Measurements from ENCODE around the gene FER1L5.

FER1L5 gene

DNA sequence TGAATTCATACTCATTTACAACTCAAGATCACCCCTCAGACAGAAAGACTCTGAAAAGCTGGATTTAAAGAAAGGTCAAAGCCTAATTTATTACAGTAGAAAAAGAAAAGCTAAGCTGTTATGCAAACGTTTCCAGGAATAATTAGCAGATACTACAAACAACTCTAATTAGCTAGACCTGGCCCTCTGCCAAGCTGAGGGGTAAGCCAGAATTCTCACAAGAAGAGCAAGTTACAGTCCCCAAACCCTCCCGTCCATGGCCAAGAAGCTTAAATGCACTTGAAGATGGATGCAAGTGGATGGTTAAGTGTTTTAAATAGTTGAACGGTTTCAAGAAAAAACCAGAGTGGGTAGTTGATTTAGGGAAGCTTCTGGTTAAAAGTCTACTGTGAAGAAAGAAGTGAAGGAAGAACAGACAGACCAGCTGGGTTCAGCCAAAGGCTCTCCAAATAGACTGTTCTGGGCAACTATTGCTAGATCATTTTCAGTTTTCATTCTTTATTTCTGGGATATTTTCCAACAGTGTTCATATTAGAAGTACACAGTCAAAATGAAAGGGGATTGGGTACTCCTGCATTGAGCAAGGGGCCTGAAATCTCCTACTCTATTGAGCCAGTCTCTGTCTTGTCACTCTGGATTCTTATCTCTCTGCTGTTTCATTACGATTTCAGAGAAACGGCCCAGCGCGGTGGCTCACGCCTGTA lies 92.5 kb downstream of the FER1L5 start:
- H3K27ac ChIP-seq = no peak overlapping the region
- DNase-seq (ENCODE audit: low spot score) = no peak
- POLR2A ChIA-PET (ENCODE audit: low non-redundant PET) = no interaction called here
- CTCF ChIA-PET = no interaction called here
- TF ChIP-seq, protein P1, sequence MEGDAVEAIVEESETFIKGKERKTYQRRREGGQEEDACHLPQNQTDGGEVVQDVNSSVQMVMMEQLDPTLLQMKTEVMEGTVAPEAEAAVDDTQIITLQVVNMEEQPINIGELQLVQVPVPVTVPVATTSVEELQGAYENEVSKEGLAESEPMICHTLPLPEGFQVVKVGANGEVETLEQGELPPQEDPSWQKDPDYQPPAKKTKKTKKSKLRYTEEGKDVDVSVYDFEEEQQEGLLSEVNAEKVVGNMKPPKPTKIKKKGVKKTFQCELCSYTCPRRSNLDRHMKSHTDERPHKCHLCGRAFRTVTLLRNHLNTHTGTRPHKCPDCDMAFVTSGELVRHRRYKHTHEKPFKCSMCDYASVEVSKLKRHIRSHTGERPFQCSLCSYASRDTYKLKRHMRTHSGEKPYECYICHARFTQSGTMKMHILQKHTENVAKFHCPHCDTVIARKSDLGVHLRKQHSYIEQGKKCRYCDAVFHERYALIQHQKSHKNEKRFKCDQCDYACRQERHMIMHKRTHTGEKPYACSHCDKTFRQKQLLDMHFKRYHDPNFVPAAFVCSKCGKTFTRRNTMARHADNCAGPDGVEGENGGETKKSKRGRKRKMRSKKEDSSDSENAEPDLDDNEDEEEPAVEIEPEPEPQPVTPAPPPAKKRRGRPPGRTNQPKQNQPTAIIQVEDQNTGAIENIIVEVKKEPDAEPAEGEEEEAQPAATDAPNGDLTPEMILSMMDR (conservative IDR thresholded peaks at IDR 0.05; ENCODE audit: low read depth) = no peak

DNA sequence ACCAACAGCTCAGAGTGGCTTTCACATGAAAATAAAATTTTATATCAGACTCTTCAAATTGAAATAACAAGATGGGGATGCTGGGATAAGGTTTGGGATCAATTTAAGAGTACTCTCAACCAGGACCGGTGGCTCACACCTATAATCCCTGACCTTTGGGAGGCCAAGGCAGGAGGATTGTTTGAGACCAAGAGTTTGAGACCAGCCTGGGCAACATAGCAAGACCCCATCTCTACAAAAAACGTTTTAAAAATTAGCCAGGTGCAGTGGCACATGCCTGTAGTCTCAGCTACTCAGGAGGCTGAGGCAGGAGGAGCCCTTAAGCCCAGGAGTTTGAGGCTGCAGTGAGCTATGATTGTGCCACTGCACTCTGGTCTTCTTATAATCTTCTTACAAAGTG lies 94.7 kb downstream of the FER1L5 start:
- POLR2A ChIA-PET (ENCODE audit: low non-redundant PET) = no interaction called here
- DNase-seq (ENCODE audit: low spot score) = no peak
- TF ChIP-seq, protein P1 (conservative IDR thresholded peaks at IDR 0.05; ENCODE audit: low read depth) = no peak
- CTCF ChIA-PET = interaction anchor here (0.6 kb wide), 1 partner anchor 42 kb away, joined by 3 read pairs; no protein-coding TSS in a partner anchor
- H3K27ac ChIP-seq = no peak overlapping the region

DNA sequence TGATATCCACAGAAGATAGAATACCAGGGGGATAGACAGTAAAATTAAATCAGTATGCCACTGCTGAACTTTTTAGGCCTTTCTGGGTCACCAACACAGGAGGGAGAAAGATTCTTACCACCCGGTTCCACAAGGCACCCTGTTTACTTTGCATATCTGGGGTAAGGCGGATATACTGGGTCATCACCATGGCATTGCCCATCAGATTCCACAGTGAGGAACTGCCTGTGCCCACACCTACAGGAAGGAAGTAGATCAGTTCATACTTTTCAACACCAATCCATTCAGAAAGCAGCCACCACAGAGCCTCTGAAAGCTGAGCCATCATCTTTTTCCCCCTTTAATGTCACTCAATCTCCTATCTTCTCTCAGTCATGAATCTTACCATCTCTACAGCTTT lies 95.3 kb downstream of the FER1L5 start:
- TF ChIP-seq, protein P1 (conservative IDR thresholded peaks at IDR 0.05; ENCODE audit: low read depth) = no peak
- ChIA-PET CTCF (interaction anchor here (0.5 kb wide), 1 partner anchor 120 kb away, joined by 6 read pairs; no protein-coding TSS in a partner anchor), POLR2A (ENCODE audit: low non-redundant PET) (no interaction called here)
- no peak overlapping the region for H3K27ac ChIP-seq
- no peak for DNase-seq (ENCODE audit: low spot score)

DNA sequence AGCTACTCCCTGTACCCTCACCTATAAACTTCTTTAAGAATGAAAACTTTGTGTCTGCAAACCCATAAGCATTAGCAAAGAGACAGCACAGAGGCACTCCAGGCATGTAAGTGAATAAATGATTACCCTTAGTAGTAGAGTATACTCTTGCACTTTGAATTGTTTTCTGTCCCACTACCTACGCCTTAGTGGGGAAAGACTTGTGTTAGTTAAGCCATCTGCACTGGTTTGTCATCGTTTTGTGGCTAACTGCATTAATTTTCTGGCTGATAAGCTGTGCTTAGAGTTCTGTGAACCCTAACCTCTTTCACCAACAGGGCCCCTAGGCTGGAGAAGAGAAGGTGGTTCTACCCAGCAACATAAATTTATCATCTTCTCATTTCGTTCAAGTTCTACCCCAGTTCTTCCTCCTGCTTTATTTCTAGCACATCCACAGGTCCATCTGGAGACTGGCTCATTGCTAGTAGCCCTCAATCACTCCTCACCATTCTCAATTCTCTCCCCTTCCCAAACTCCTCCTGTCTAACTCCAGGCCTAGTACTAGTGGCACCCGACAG lies 96.6 kb downstream of the FER1L5 start:
- POLR2A ChIA-PET (ENCODE audit: low non-redundant PET) = no interaction called here
- CTCF ChIA-PET = interaction anchor here (1.0 kb wide), 1 partner anchor 74 kb away, joined by 3 read pairs; no protein-coding TSS in a partner anchor
- TF ChIP-seq, protein P1 (conservative IDR thresholded peaks at IDR 0.05; ENCODE audit: low read depth) = no peak
- H3K27ac ChIP-seq = peak overlapping the region; percentile 74
- DNase-seq (ENCODE audit: low spot score) = no peak

DNA sequence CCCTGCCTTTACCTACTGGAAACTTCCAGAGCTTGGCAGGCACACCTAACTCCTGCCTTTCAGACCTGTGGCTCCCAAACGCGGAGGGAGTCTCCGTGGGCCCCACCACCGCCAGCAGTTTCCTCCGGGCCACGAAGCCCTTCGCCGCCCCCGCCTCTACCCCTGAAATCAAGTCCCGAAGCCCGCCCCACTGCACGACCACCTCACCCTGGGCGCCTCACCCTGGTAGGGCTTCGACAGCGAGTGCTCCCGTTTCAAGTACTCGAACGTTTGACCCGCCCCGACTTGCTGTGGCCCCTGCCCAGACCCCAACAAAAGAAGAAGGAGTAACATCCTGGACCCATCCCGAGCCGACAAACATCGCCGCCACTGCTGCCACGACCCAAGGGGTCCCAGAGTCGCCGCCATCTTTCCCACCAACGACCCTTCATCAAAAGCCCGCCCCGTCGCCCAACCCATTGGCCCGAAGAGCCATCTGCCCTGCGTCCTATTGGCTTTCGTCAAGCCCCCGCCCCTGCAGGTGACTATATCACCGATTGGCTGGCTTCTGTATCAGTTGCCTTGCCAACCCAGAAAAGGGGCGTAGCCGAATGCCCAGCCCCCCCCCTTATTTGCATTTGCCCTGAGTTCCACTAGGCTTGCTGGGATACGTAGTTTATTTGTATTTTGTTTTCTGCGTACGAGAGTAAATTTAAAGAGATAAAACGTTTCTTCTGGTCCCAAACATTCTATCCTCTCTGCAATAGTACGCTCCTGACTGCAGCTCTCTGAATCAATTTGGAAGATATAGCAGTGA lies 97.3 kb downstream of the FER1L5 start, which contains the start of gene LMAN2L:
Gene LMAN2L, minus strand, starts transcription at position 432 of the 796 bp plus-strand sequence. Its CDS starts 24 bp downstream, at position 408.
- ChIA-PET POLR2A (ENCODE audit: low non-redundant PET) (no interaction called here), CTCF (interaction anchor here (1.0 kb wide), 1 partner anchor 74 kb away, joined by 3 read pairs; no protein-coding TSS in a partner anchor)
- TF ChIP-seq, protein P1 (conservative IDR thresholded peaks at IDR 0.05; ENCODE audit: low read depth) = no peak

DNA sequence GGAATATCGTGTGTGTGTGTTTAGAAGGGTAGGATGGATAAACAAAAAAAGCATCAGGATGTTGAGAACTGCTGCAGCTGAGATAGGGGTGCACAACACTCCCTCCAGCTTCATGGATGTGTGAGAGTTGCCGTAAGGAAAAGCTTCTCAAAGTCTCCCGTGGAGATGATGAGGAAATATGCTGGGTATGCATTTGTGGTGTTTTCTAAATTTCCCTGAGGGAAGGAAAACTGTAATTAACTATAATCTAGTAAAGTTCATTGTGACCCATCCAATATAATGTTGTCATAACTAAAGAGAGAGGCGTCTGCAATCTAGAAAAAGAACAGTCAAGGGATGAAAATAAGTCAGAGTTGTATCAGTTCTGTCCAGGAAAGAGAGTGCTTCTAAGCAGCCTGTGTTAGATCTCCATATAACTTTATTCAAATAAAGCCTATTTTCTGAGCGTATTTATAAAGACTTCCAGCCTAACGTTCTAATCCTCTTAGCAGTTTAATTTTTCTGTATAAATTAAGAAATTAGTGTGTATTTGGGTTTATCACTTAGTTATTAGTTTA lies 104.6 kb downstream of the FER1L5 start:
- ChIA-PET POLR2A (ENCODE audit: low non-redundant PET) (no interaction called here), CTCF (no interaction called here)
- DNase-seq (ENCODE audit: low spot score) = no peak
- TF ChIP-seq, protein P1 (conservative IDR thresholded peaks at IDR 0.05; ENCODE audit: low read depth) = no peak
- H3K27ac ChIP-seq = no peak overlapping the region

More for the DNA sequence above, 97.3 kb downstream of the FER1L5 start, which contains the start of gene LMAN2L:
- DNase-seq (ENCODE audit: low spot score) = peak; percentile 97
- H3K27ac ChIP-seq = peak within 1 kb of the TSS; percentile 74

Data from RWPE1 (cell line).